GM12891 (cell line): ENCODE measurements around the gene TMEM158.

ENCODE experiments used
- DNase-seq: peaks from one replicate; pipeline ENCODE4 v3.0.0; 2011; ENCODE audit warnings: low spot score; ENCODE audit not compliant: insufficient read length
- FAIRE-seq: peaks from 2 replicates; lab custom pipeline; 2011; peaks lifted over from hg19 to GRCh38; lab: Jason Lieb, UNC
- PAX5 ChIP-seq: IDR thresholded peaks from 2 replicates; pipeline ENCODE4 v1.6.1; 2011; ENCODE audit warnings: low read length, moderate library complexity, mild to moderate bottlenecking; ENCODE audit not compliant: insufficient read depth, severe bottlenecking
- POLR2A ChIP-seq: IDR thresholded peaks from 2 replicates; pipeline ENCODE4 v1.6.1; 2011; ENCODE audit warnings: low read depth, low read length, control low read depth
- POLR2AphosphoS5 ChIP-seq: IDR thresholded peaks from 2 replicates; pipeline ENCODE4 v1.6.1; 2011; ENCODE audit warnings: low read depth, low read length, control low read depth
- POU2F2 ChIP-seq: IDR thresholded peaks from 2 replicates; pipeline ENCODE4 v1.6.1; 2011; ENCODE audit warnings: low read depth, mild to moderate bottlenecking, control low read depth, low read length, moderate library complexity
- SPI1 ChIP-seq: IDR thresholded peaks from 2 replicates; pipeline ENCODE4 v1.6.1; 2011; ENCODE audit warnings: low read depth, low read length, control low read depth
- TAF1 ChIP-seq: IDR thresholded peaks from 2 replicates; pipeline ENCODE4 v1.6.1; 2011; ENCODE audit warnings: low read depth, low read length, control low read depth

Gene TMEM158

DNA sequence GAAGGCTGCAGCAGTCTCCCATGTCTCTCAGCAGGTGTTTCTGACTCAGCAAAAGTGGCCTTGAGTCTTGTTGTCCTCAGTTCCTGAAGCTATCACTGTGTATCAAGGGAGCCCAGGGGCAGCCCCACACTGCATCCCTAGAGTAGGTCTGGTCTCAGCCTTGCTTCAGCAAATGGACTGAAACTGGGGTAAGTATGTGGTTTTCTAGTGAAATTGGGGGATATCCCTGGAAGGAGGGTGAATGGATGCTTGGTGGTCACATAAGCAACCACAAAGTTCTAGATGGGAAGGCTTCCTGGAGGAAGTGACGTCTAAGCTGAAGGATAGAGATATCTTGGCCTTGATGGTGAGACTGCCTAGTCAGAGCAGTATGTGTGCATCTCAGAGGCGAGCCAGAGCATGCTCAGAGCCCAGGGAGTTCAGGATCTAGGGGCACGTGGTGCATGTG, 38.4 kb downstream of the TMEM158 start:
- FAIRE-seq, result no peak
- no peak for DNase-seq
- TF ChIP-seq POU2F2 (no peak), TAF1 (no peak), PAX5 (no peak), POLR2A (no peak), POLR2AphosphoS5 (no peak), SPI1 (no peak)

DNA sequence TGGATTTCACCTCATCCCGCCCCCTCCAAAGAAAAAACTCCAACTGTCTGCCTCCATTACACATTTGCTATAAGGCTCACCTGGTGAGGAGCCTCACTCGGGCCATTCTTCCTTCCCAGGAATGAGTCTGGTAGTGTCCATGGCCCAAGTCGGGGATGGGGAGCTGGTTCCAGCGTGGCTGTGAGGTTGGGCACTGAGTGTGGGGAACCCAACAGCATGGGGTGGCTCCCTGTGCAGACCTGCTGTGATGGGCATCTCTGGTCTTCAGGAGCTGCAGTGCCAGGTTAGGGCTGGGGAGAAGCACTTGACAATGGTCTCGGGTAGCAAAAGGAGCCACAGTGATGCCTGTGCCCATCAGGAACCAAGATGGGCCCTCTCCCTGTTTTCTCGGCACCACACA, 39.2 kb downstream of the TMEM158 start:
- TF ChIP-seq POLR2A (no peak), PAX5 (no peak), POLR2AphosphoS5 (no peak), POU2F2 (no peak), SPI1 (no peak)
- FAIRE-seq (no peak), DNase-seq (no peak)

DNA sequence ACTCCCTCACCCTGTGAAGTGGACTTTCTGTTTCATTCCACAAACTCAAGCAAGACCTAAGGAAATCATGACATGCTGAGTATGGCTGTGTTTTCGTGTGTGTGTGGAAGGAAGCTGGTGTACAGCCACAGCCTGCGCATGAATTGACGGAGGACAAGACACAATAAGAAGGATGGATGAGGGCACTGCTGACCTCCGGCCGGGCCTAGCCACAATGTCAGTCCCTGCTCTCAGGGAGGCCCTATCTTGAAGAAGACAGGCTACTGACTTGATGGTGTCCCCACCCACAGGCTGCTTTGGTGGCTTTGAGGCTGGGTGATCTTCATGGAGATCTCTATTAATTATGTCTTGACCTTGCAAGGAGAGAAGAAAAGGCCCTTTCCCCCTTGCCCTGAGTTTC, 40.6 kb downstream of the TMEM158 start:
- no peak for DNase-seq
- no peak for TF ChIP-seq POLR2A
- TF ChIP-seq POLR2AphosphoS5, result no peak
- no peak for TF ChIP-seq SPI1
- no peak for TF ChIP-seq TAF1
- no peak for TF ChIP-seq POU2F2
- no peak for TF ChIP-seq PAX5
- FAIRE-seq, result no peak

DNA sequence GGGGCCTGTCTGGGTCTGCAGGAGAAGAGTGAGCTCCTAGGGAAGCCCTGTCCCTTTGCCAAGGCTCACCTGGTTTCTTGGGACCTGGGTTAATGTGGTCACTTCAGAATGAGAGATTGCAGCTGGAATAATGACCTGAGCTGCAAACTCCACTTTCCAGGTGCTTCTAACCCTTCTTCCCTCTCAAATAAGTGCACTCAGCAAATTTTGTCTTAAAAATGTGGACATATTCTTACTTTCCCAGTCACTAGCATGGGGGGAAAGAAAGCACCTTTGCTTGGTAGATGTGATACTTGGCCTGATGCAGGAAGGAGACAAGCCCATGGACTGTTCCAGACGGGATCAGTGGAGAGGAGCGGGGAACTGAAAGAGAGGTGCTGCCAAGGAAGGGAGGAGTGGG, 41.0 kb downstream of the TMEM158 start:
- TF ChIP-seq POU2F2, result no peak
- TF ChIP-seq PAX5, result no peak
- TF ChIP-seq POLR2AphosphoS5, result no peak
- TF ChIP-seq TAF1, result no peak
- TF ChIP-seq POLR2A, result no peak
- TF ChIP-seq SPI1, result no peak
- FAIRE-seq (no peak), DNase-seq (no peak)

DNA sequence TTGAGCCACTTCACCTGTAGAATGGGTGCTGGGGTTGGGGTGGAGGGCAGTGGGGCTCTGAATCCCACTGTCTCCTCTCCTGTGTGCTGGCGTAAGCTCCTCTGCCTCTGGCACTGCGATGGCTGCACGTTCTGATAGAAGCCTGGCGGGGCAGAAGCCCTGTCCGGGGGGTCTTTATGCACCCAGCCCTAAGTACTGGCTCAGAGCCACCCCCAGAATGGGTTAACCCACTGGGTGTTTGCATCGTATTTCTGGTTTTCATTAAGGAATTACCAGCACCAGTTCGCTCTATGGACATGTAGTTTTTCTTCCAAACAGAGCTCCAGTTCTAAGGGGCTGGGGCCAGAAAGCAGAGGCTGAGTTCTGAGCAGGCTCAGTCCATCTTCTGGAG, 42.2 kb downstream of the TMEM158 start:
- TF ChIP-seq SPI1, result no peak
- no peak for TF ChIP-seq POU2F2
- no peak for TF ChIP-seq PAX5
- no peak for TF ChIP-seq TAF1
- no peak for TF ChIP-seq POLR2AphosphoS5
- TF ChIP-seq POLR2A, result no peak
- FAIRE-seq (no peak), DNase-seq (no peak)

DNA sequence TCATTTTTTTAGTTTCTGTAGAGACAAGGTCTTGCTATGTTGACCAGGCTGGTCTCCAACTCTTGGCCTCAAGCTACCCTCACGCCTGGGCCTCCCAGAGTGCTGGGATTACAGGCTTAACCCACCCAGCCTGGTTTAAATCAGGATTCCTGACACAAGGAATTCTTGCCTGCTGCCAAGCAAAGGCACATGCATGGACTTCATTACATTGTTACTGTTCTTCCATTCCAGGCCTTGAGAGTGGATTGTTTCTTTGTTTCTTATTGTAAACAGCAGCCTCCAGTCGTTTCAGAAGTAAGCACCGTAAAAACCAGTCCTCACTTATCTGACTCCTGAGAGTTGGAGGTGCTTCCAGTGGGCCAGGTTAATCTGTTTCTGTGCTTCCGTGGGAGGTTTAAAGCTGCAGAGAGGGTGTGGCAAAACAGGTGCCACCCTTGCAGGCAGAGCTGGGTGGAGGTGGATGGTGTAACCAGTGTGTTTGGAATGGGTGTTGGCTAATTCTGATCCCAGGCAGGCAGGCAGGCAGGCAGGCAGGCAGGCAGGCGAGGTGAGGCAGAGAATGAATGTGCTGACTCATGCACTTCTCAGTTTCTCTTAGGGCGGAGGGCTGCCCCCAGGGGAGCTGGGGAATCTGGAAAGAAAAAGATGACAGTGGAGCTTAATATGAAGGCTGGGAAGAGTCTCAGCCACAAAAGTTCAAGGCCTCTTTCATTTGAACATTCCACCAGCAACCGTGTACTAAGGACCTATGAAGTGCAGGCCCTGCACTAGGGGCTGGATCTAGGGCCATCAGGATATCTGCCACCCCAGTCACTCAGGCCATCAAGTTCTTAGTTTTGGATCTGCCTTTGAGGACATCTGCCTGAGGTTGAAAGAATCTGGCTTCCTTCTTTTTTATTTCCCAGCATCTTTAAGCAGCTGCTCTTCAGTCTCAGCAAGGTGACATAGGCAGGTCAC, 42.9 kb downstream of the TMEM158 start:
- DNase-seq, result no peak
- TF ChIP-seq SPI1 (no peak), POLR2AphosphoS5 (no peak), PAX5 (no peak), POU2F2 (no peak), POLR2A (no peak), TAF1 (no peak)
- FAIRE-seq, result no peak

DNA sequence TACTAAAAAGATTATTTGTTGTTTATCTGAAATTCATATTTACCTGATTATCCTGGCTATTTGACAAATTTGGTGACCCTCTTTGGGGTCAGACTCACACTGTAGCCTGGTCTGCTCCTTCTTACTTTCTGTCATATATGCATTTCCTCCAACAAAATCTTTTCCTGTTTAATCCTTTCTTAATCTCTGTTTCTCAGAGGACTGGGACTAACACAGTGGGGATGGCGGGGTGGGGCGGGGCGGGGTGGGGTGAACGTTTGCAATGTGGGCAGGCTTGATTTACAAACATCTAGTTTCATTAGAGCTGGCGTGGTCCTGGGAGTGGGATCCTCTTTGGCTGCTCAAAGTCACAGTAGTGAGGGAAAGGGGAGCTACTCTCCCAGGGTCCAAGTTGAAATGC, 44.6 kb downstream of the TMEM158 start:
- no peak for FAIRE-seq
- no peak for DNase-seq
- TF ChIP-seq PAX5 (no peak), POU2F2 (no peak), TAF1 (no peak), POLR2A (no peak), POLR2AphosphoS5 (no peak), SPI1 (no peak)

DNA sequence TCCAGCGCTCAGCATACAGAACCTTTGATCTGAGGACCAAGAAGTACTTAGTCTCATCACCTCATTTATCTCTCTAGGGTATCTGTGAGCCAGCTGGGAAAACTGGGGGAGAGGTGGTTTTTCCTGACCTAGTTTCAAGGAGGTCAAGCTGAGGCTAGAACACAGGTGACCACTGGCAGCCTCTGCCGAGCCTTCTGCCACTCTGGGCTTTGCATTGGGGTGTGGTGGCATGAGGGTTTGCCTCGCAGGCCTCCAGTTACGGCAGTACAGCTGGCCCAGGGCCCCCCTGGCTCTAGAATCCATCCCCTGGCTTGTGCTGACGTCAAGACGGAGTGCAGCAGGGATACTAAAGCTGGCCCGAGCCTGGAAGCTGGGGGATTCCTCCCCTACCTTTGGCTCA, 45.2 kb downstream of the TMEM158 start:
- no peak for DNase-seq
- no peak for FAIRE-seq
- TF ChIP-seq POLR2AphosphoS5, result no peak
- TF ChIP-seq TAF1, result no peak
- no peak for TF ChIP-seq PAX5
- no peak for TF ChIP-seq SPI1
- TF ChIP-seq POLR2A, result no peak
- no peak for TF ChIP-seq POU2F2

DNA sequence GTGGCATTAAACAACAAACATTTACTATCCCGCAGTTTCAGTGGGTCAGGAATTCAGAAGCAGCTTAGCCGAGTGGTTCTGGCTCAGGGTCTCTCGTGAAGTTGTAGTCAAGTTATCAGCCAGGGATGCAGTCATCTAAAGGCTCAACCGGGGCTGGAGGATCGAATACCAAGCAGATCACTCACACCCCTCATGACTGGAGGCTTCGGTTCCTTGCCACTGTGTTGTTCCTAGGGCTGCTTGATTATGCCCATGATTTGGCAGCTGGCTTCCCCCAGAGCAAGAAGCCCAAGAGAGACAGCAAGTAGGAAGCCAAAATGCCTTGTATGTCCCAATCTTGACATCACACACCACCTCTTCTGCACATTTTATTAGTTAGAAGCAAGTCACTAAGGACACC, 46.0 kb downstream of the TMEM158 start:
- DNase-seq (no peak), FAIRE-seq (no peak)
- TF ChIP-seq TAF1, result no peak
- TF ChIP-seq SPI1, result no peak
- TF ChIP-seq POLR2AphosphoS5, result no peak
- TF ChIP-seq POU2F2, result no peak
- no peak for TF ChIP-seq PAX5
- TF ChIP-seq POLR2A, result no peak
